ENCODE data around the gene TNS2. TPM values are rescaled to one million over a fixed set of nuclear protein-coding genes. Genes with fewer than 3 reads are reported as not detected.
"Not testable (repeated sequence)": the region's sequence is repeated elsewhere in the genome, so short reads cannot be mapped to it uniquely, and the experiment has no call there.

TNS2 gene
- total RNA-seq, 1 donor from 2014 or later: 15.4 TPM

GRCh38 chr12:53006810-53007309 is 43.0 kb upstream of the TNS2 start:
- peak overlapping the region; percentile 95 for H3K4me3 Mint-ChIP-seq (ENCODE audit: unreplicated experiment)
- TF ChIP-seq CTCF (IDR thresholded peaks at IDR 0.05; ENCODE audit: insufficient read depth, low read depth, low read length): no peak
- TF ChIP-seq EZH2 (IDR thresholded peaks at IDR 0.05; ENCODE audit: insufficient read depth, low read length): no peak
- peaks cover 65% of the 10 kb centered on the region for H3K79me2 ChIP-seq (ENCODE audit: insufficient read depth, low read length)
- peaks cover 35% of the 10 kb centered on the region for H3K4me1 ChIP-seq (ENCODE audit: insufficient read depth, low read length)
- H3K27me3 ChIP-seq (ENCODE audit: insufficient read depth, low read length): no peaks in the 10 kb centered on the region
- peak overlapping the region; percentile 99 for H3K4me2 ChIP-seq (ENCODE audit: low read length)
- peaks cover 3% of the 10 kb centered on the region for H3K36me3 ChIP-seq (ENCODE audit: insufficient read depth, low read length)
- FAIRE-seq (no peak), DNase-seq (ENCODE audit: low read depth) (peak; percentile 36)
- H3K27ac ChIP-seq (ENCODE audit: low read depth, low read length): peak overlapping the region; percentile 98
- peaks cover 2% of the 10 kb centered on the region for H3K36me3 Mint-ChIP-seq (ENCODE audit: low read depth, unreplicated experiment)
- peak overlapping the region; percentile 99 for H3K9ac ChIP-seq (ENCODE audit: low read length)
- H3K9me3 Mint-ChIP-seq (ENCODE audit: unreplicated experiment): peaks cover 2% of the 10 kb centered on the region
- H3K27ac Mint-ChIP-seq (ENCODE audit: unreplicated experiment): peak overlapping the region; percentile 99
- H3K9me3 ChIP-seq (ENCODE audit: insufficient read depth, low read depth, low read length): no peaks in the 10 kb centered on the region
- H3K27me3 Mint-ChIP-seq (ENCODE audit: low read depth, unreplicated experiment): no peaks in the 10 kb centered on the region
- peak overlapping the region; percentile 100 for H3K4me3 ChIP-seq (ENCODE audit: insufficient read depth, low read depth, low read length)
- H4K20me1 ChIP-seq (ENCODE audit: insufficient read depth, low read length): peaks cover 50% of the 10 kb centered on the region
- peaks cover 33% of the 10 kb centered on the region for H3K4me1 Mint-ChIP-seq (ENCODE audit: low read depth, unreplicated experiment)
- H2AFZ ChIP-seq (ENCODE audit: low read depth, low read length): peak overlapping the region; percentile 81

- H3K27ac ChIP-seq (ENCODE audit: low read depth, low read length): peak overlapping the region; percentile 98
- Mint-ChIP-seq H3K9me3 (ENCODE audit: unreplicated experiment) (peaks cover 2% of the 10 kb centered on the region), H3K27ac (ENCODE audit: unreplicated experiment) (peak overlapping the region; percentile 99), H3K4me3 (ENCODE audit: unreplicated experiment) (peak overlapping the region; percentile 95), H3K4me1 (ENCODE audit: low read depth, unreplicated experiment) (peaks cover 34% of the 10 kb centered on the region), H3K36me3 (ENCODE audit: low read depth, unreplicated experiment) (peaks cover 2% of the 10 kb centered on the region), H3K27me3 (ENCODE audit: low read depth, unreplicated experiment) (no peaks in the 10 kb centered on the region)
- H3K9me3 ChIP-seq (ENCODE audit: insufficient read depth, low read depth, low read length): no peaks in the 10 kb centered on the region
- H4K20me1 ChIP-seq (ENCODE audit: insufficient read depth, low read length): peaks cover 55% of the 10 kb centered on the region
- H3K4me2 ChIP-seq (ENCODE audit: low read length): peak overlapping the region; percentile 99
- no peak for FAIRE-seq
- DNase-seq (ENCODE audit: low read depth): no peak
- H3K36me3 ChIP-seq (ENCODE audit: insufficient read depth, low read length): peaks cover 3% of the 10 kb centered on the region
- H3K27me3 ChIP-seq (ENCODE audit: insufficient read depth, low read length): no peaks in the 10 kb centered on the region
- peak overlapping the region; percentile 99 for H3K9ac ChIP-seq (ENCODE audit: low read length)
- peak overlapping the region; percentile 100 for H3K4me3 ChIP-seq (ENCODE audit: insufficient read depth, low read depth, low read length)
- no peak overlapping the region for H2AFZ ChIP-seq (ENCODE audit: low read depth, low read length)
- peaks cover 69% of the 10 kb centered on the region for H3K79me2 ChIP-seq (ENCODE audit: insufficient read depth, low read length)
- H3K4me1 ChIP-seq (ENCODE audit: insufficient read depth, low read length): peaks cover 35% of the 10 kb centered on the region
- TF ChIP-seq CTCF (IDR thresholded peaks at IDR 0.05; ENCODE audit: insufficient read depth, low read depth, low read length) (no peak), EZH2 (IDR thresholded peaks at IDR 0.05; ENCODE audit: insufficient read depth, low read length) (no peak)
These were observed 42.5 kb upstream of the TNS2 start for GRCh38 chr12:53007343-53007742.

- not testable (repeated sequence) for H3K36me3 Mint-ChIP-seq (ENCODE audit: low read depth, unreplicated experiment); H3K9me3 ChIP-seq (ENCODE audit: insufficient read depth, low read depth, low read length); H3K27me3 Mint-ChIP-seq (ENCODE audit: low read depth, unreplicated experiment); H3K9ac ChIP-seq (ENCODE audit: low read length); H3K27ac ChIP-seq (ENCODE audit: low read depth, low read length); H3K9me3 Mint-ChIP-seq (ENCODE audit: unreplicated experiment); DNase-seq (ENCODE audit: low read depth); H3K27me3 ChIP-seq (ENCODE audit: insufficient read depth, low read length); H3K36me3 ChIP-seq (ENCODE audit: insufficient read depth, low read length); H2AFZ ChIP-seq (ENCODE audit: low read depth, low read length); FAIRE-seq
- H3K4me2 ChIP-seq (ENCODE audit: low read length): peak overlapping the region; percentile 99
- peak overlapping the region; percentile 22 for H3K4me3 ChIP-seq (ENCODE audit: insufficient read depth, low read depth, low read length)
- H4K20me1 ChIP-seq (ENCODE audit: insufficient read depth, low read length): peaks cover 66% of the 10 kb centered on the region
- peaks cover 35% of the 10 kb centered on the region for H3K4me1 ChIP-seq (ENCODE audit: insufficient read depth, low read length)
- H3K79me2 ChIP-seq (ENCODE audit: insufficient read depth, low read length): peaks cover 84% of the 10 kb centered on the region
- H3K4me1 Mint-ChIP-seq (ENCODE audit: low read depth, unreplicated experiment): peaks cover 34% of the 10 kb centered on the region
- peak overlapping the region; percentile 95 for H3K4me3 Mint-ChIP-seq (ENCODE audit: unreplicated experiment)
- peak overlapping the region; percentile 62 for H3K27ac Mint-ChIP-seq (ENCODE audit: unreplicated experiment)
These were observed 41.1 kb upstream of the TNS2 start for GRCh38 chr12:53008760-53009159.

Data from astrocyte (in vitro differentiated cells and primary cell).